ENCODE data around the gene RTN1.

DNA sequence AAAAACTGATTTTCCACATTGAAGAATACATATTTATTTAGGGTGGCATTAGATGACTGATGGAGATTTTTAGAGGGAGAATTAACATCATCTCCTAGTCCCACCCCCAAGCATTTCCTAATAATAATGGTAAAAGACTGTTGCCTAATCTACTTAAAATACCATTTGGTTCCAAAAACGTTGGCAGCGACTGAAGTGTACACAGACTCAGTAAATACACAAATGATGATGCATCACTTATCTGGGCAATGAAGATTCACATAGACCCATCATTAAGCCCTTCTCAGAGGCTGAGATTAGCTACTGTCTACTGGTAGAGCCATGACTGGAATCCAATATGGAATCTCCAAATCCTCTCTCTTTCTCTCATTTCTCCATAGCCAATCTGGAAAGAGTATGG, 18.2 kb downstream of the RTN1 start:
- TF ChIP-seq, protein P1, sequence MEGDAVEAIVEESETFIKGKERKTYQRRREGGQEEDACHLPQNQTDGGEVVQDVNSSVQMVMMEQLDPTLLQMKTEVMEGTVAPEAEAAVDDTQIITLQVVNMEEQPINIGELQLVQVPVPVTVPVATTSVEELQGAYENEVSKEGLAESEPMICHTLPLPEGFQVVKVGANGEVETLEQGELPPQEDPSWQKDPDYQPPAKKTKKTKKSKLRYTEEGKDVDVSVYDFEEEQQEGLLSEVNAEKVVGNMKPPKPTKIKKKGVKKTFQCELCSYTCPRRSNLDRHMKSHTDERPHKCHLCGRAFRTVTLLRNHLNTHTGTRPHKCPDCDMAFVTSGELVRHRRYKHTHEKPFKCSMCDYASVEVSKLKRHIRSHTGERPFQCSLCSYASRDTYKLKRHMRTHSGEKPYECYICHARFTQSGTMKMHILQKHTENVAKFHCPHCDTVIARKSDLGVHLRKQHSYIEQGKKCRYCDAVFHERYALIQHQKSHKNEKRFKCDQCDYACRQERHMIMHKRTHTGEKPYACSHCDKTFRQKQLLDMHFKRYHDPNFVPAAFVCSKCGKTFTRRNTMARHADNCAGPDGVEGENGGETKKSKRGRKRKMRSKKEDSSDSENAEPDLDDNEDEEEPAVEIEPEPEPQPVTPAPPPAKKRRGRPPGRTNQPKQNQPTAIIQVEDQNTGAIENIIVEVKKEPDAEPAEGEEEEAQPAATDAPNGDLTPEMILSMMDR (IDR thresholded peaks at IDR 0.05): no peak
- TF ChIP-seq POLR2AphosphoS5 (IDR thresholded peaks at IDR 0.05): no peak
- no peak for TF ChIP-seq POLR2A (IDR thresholded peaks at IDR 0.05)

All from sigmoid colon (tissue), 4 donors.